Lower lobe of right lung (tissue), 2 donors: ENCODE data around the gene GPR3. TPM values are rescaled to one million over a fixed set of nuclear protein-coding genes. Genes with fewer than 3 reads are reported as not detected.
A peak's percentile ranks its signal among the peaks of the same experiment; 100 is the strongest.

Experiments
- ATAC-seq, 2 donors: fragments of 200-7000 bp; cut with Tn5 transposase; one replicate each; pipeline ENCODE4 v1.9.1; 2020 to 2022; ENCODE audit warnings: mild to moderate bottlenecking in 2 of 2, moderate library complexity in 2 of 2
- DNase-seq: peaks from one replicate; pipeline ENCODE4 v3.0.0-alpha.2; 2020
- H3K27ac ChIP-seq: fragments of 200-600 bp; one replicate; pipeline ENCODE4 v1.8.0; 2022
- H3K27me3 ChIP-seq: fragments of 200-600 bp; one replicate; pipeline ENCODE4 v1.8.0; 2022; ENCODE audit warnings: low read depth
- H3K36me3 ChIP-seq: fragments of 200-600 bp; one replicate; pipeline ENCODE4 v1.8.0; 2022; ENCODE audit warnings: mild to moderate bottlenecking
- H3K4me1 ChIP-seq: fragments of 200-600 bp; one replicate; pipeline ENCODE4 v1.8.0; 2022
- H3K4me3 ChIP-seq: fragments of 200-600 bp; one replicate; pipeline ENCODE4 v1.8.0; 2022; ENCODE audit warnings: mild to moderate bottlenecking
- H3K9me3 ChIP-seq: fragments of 200-600 bp; one replicate; pipeline ENCODE4 v1.8.0; 2022
- intact Hi-C: fragments of 100-400 bp; cut with DNase I; formaldehyde crosslinking; loops from one replicate; pipeline ENCODE4 v1.11.0; 2022
- total RNA-seq: library from RNA; stranded (reverse); fragmentation: NEBNext Ultra II Directional; extraction: Animal tissue kit (Norgen Biotek cat#: 25700); gene quantifications from one replicate; pipeline ENCODE4 v1.2.1, GENCODE V29; 2021
- TF ChIP-seq, protein P1 (sequence below): fragments of 200-600 bp; IDR thresholded peaks from one replicate; pipeline ENCODE4 v1.8.0; 2022; ENCODE audit warnings: antibody characterized with exemption, mild to moderate bottlenecking
- donor health status: DM: no; HTN: yes; CAD: no; lungs with severe emphysema.

The GPR3 gene
- total RNA-seq, 1 donor from 2014 or later: 0.18 TPM

DNA sequence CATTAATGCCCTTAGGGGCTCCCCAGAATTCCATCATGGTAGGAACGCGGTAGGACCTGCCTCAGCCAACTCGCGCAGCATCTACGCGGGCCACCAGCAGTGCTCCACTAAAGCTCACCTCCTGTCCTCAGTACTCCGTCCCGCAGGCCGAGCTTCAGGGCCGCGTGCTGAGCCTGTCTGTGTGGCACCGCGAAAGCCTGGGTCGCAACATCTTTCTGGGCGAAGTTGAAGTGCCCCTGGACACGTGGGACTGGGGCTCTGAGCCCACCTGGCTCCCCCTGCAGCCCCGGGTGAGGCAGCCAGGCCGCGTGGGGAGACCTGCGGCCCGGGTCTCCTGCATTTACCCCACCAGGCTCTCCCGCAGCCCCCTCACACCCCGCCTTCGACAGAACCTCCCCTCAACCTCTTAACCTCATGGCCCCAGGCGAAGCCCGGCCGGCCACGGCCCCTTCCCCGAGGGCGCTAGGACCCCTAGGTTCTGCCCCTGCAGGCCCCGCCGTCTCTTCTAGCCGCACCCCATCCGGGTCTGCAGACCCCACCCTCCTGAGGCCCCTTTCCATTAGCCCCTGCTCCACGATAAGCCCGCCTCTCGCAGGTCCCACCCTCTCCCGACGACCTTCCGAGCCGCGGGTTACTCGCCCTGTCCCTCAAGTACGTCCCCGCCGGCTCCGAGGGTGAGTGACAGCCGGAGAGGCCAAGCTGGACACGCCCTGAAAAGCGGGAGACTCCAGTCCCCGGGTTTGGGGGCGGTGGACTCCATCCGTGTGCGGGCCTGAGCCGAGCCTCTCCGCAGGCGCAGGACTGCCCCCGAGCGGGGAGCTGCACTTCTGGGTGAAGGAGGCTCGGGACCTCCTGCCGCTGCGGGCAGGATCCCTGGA, 41.5 kb upstream of the GPR3 start:
- DNase-seq: no peak
- TF ChIP-seq, protein P1, sequence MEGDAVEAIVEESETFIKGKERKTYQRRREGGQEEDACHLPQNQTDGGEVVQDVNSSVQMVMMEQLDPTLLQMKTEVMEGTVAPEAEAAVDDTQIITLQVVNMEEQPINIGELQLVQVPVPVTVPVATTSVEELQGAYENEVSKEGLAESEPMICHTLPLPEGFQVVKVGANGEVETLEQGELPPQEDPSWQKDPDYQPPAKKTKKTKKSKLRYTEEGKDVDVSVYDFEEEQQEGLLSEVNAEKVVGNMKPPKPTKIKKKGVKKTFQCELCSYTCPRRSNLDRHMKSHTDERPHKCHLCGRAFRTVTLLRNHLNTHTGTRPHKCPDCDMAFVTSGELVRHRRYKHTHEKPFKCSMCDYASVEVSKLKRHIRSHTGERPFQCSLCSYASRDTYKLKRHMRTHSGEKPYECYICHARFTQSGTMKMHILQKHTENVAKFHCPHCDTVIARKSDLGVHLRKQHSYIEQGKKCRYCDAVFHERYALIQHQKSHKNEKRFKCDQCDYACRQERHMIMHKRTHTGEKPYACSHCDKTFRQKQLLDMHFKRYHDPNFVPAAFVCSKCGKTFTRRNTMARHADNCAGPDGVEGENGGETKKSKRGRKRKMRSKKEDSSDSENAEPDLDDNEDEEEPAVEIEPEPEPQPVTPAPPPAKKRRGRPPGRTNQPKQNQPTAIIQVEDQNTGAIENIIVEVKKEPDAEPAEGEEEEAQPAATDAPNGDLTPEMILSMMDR: no peak
- Histone ChIP-seq H3K9me3 (no peaks in the 10 kb centered on the region), H3K27ac (no peak overlapping the region), H3K27me3 (no peaks in the 10 kb centered on the region), H3K4me3 (peak overlapping the region; percentile 58), H3K36me3 (peaks cover 39% of the 10 kb centered on the region), H3K4me1 (peaks cover 33% of the 10 kb centered on the region)
- intact Hi-C loops: no loop called here
- ATAC-seq: peak; percentile 23 to 32

GRCh38 chr1:27351541-27352107, 40.8 kb upstream of the GPR3 start:
- Histone ChIP-seq H3K27me3 (no peaks in the 10 kb centered on the region), H3K9me3 (no peaks in the 10 kb centered on the region), H3K4me3 (no peak overlapping the region), H3K27ac (no peak overlapping the region), H3K36me3 (peaks cover 47% of the 10 kb centered on the region), H3K4me1 (peaks cover 33% of the 10 kb centered on the region)
- TF ChIP-seq, protein P1: no peak
- DNase-seq (no peak), ATAC-seq (no peak)
- intact Hi-C loops: no loop called here

DNA sequence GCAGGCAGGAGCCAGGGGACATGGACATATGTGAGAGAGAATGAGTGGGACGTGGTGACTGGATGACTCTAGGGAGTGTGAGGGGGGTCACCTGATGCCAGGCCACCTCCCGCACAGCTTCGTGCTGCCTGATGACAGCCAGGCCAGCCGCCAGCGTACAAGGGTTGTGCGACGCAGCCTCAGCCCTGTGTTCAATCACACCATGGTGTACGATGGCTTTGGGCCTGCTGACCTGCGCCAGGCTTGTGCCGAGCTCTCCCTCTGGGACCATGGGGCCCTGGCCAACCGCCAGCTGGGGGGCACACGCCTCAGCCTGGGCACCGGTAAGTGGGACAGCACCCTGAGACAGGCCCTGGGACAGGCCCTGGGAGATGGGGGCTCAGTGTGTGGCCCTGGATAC, 39.3 kb upstream of the GPR3 start:
- intact Hi-C loops: no loop called here
- H3K27ac ChIP-seq: no peak overlapping the region
- H3K27me3 ChIP-seq: no peaks in the 10 kb centered on the region
- H3K4me3 ChIP-seq: no peak overlapping the region
- no peak for ATAC-seq
- peaks cover 62% of the 10 kb centered on the region for H3K36me3 ChIP-seq
- peaks cover 39% of the 10 kb centered on the region for H3K4me1 ChIP-seq
- no peaks in the 10 kb centered on the region for H3K9me3 ChIP-seq
- no peak for DNase-seq
- TF ChIP-seq, protein P1: no peak

GRCh38 chr1:27353629-27354028, 38.8 kb upstream of the GPR3 start:
- H3K27ac ChIP-seq: no peak overlapping the region
- TF ChIP-seq, protein P1: no peak
- no peak for DNase-seq
- intact Hi-C loops: no loop called here
- H3K27me3 ChIP-seq: no peaks in the 10 kb centered on the region
- ATAC-seq: no peak
- H3K4me1 ChIP-seq: peaks cover 39% of the 10 kb centered on the region
- H3K36me3 ChIP-seq: peaks cover 67% of the 10 kb centered on the region
- H3K9me3 ChIP-seq: no peaks in the 10 kb centered on the region
- no peak overlapping the region for H3K4me3 ChIP-seq

- Histone ChIP-seq H3K36me3 (peaks cover 80% of the 10 kb centered on the region), H3K4me3 (no peak overlapping the region), H3K9me3 (no peaks in the 10 kb centered on the region), H3K27me3 (no peaks in the 10 kb centered on the region), H3K4me1 (peaks cover 21% of the 10 kb centered on the region), H3K27ac (no peak overlapping the region)
- ATAC-seq: no peak
- DNase-seq: no peak
- intact Hi-C loops: no loop called here
- TF ChIP-seq, protein P1: no peak
Observed at GRCh38 chr1:27355683-27356082, 36.7 kb upstream of the GPR3 start.
